Stomach (tissue), 9 donors: ENCODE data around the gene PANX1. TPM values are rescaled to one million over a fixed set of nuclear protein-coding genes. Genes with fewer than 3 reads are reported as not detected.

Experiments used
- DNase-seq, 2 donors: peaks; one replicate each; pipeline versions ENCODE4 v3.0.0 to v3.0.0-alpha.2; 2013 to 2019
- H3K27ac ChIP-seq, 5 donors: fragments of 200-600 bp in 4 of 5; sonication (generic) in 4 of 5; one replicate each; pipeline ENCODE4 v1.5.1; 2013 to 2019; ENCODE audit warnings: mild to moderate bottlenecking in 1 of 5, moderate library complexity in 1 of 5
- H3K27me3 ChIP-seq, 3 donors: fragments of 200-600 bp; sonication (generic); one replicate each; pipeline ENCODE4 v1.5.1; 2017 to 2019; ENCODE audit warnings: mixed run types in 1 of 3
- H3K36me3 ChIP-seq, 4 donors: fragments of 200-600 bp; sonication (generic); 1 replicate in 3 of 4; 2 replicates in 1 of 4; pipeline ENCODE4 v1.5.1; 2016 to 2019
- H3K4me1 ChIP-seq, 4 donors: fragments of 200-600 bp; sonication (generic); one replicate each; pipeline ENCODE4 v1.5.1; 2016 to 2019
- H3K4me3 ChIP-seq, 4 donors: fragments of 200-600 bp; sonication (generic) in 3 of 4; one replicate each; pipeline ENCODE4 v1.5.1; 2016 to 2019; ENCODE audit warnings: mild to moderate bottlenecking in 1 of 4
- H3K9me3 ChIP-seq, 4 donors: fragments of 200-600 bp; sonication (generic); one replicate each; pipeline ENCODE4 v1.5.1; 2016 to 2019
- CTCF ChIP-seq, 7 experiments: fragments of 450-650 bp in 4 of 7; fragments of 200-600 bp in 3 of 7; sonication (generic) in 3 of 7; IDR thresholded peaks; one replicate each; pipeline ENCODE4 v1.5.1; 2016 to 2019; ENCODE audit warnings: antibody characterized with exemption in 7 of 7, control low read depth in 2 of 7, mild to moderate bottlenecking in 1 of 7
- EP300 ChIP-seq: sonication (generic); formaldehyde crosslinking; IDR thresholded peaks from one replicate; pipeline ENCODE4 v1.6.1; 2017; ENCODE audit warnings: antibody characterized with exemption
- POLR2A ChIP-seq, 4 donors: fragments of 450-650 bp; IDR thresholded peaks; one replicate each; pipeline ENCODE4 v1.6.1; 2016; ENCODE audit warnings: antibody characterized with exemption in 4 of 4, control low read depth in 2 of 4, mild to moderate bottlenecking in 1 of 4, moderate library complexity in 1 of 4
- POLR2AphosphoS5 ChIP-seq, 3 donors: sonication (generic); formaldehyde crosslinking; IDR thresholded peaks; one replicate each; pipeline ENCODE4 v1.6.1; 2016; ENCODE audit warnings: antibody characterized with exemption in 3 of 3
- WGBS, 5 donors: extraction: QIAGEN DNeasy Blood & Tissue Kit in 3 of 5; methylation state at CpG; one replicate each; pipeline versions ENCODE4 v1.1.5 to v1.1.7; 2013 to 2018; 5-methylcytosine and 5-hydroxymethylcytosine counted together
- intact Hi-C: fragments of 100-400 bp; cut with DNase I; formaldehyde crosslinking; loops from one replicate; pipeline ENCODE4 v1.15.1; 2023; ENCODE audit warnings: low total_unique reads
- polyA plus RNA-seq, 3 donors: library from polyadenylated mRNA; stranded (reverse); fragments of 200-250 nt; gene quantifications; one replicate each; pipeline ENCODE4 v1.2.3, GENCODE V29; 2013
- total RNA-seq, 5 donors: library from RNA; depleted of rRNA; stranded (reverse); fragments of >200 nt; gene quantifications; one replicate each; pipeline versions ENCODE4 v1.1.0 to v1.2.3, GENCODE V29; 2014 to 2016
- donor health status: healthy with polysubstance abuse.
- donor health status: Bipolar disorder and iron deficiency.
- donor health status: healthy.

The PANX1 gene
- total and polyA plus RNA-seq, 8 donors: 1.2 to 41.1 (median 11.1) TPM

DNA sequence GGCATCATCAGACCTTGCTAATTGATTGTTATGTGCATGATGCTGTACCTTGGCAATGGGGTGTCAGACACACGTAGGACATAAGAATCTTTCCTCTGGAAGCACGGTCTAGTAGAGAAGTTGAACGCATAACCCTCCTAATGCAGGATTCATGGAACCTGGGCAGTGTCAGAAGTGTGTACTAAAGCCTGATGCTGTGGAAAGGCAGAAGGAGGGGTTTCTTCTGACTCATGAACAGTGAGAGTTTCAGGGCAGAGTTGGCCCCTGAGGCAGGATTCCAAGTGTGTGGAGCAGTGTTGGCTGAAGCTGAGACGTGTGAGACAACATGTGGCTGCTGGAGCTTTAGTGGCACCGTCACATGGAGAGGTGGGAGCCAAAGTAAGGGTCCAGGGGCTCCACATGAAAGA lies 3.5 kb downstream of the PANX1 start:
- 59 to 76% (median 72%) methylated on average over 5 of the region's 5 CpGs for WGBS, 5 donors
- Histone ChIP-seq H3K4me3 (no peak overlapping the region), H3K27ac (peak overlapping the region in 3 of 5 donors; percentile 94 to 98 (median 97)), H3K27me3 (no peaks in the 10 kb centered on the region), H3K4me1 (peaks cover 50 to 84% (median 66%) of the 10 kb centered on the region in 4 donors), H3K9me3 (no peaks in the 10 kb centered on the region), H3K36me3 (no peaks in the 10 kb centered on the region)
- TF ChIP-seq CTCF (IDR thresholded peaks at IDR 0.05) (no peak), POLR2AphosphoS5 (IDR thresholded peaks at IDR 0.05) (peak in 1 of 3 donors; percentile 52)
- intact Hi-C loops: no loop called here
- DNase-seq: peak in 1 of 2 donors; percentile 54

- Histone ChIP-seq H3K4me3 (no peak overlapping the region), H3K27ac (peak overlapping the region in 3 of 5 donors; percentile 94 to 98 (median 97)), H3K9me3 (no peaks in the 10 kb centered on the region), H3K4me1 (peaks cover 43 to 77% (median 61%) of the 10 kb centered on the region in 4 donors), H3K27me3 (no peaks in the 10 kb centered on the region), H3K36me3 (no peaks in the 10 kb centered on the region)
- intact Hi-C loops: no loop called here
- WGBS, 5 donors: 89 to 95% (median 91%) methylated on average over 3 to 4 of the region's 4 CpGs
- DNase-seq: no peak
- TF ChIP-seq POLR2AphosphoS5 (IDR thresholded peaks at IDR 0.05) (no peak), CTCF (IDR thresholded peaks at IDR 0.05) (no peak), POLR2A (IDR thresholded peaks at IDR 0.05) (no peak), EP300 (no peak)
These were observed 4.3 kb downstream of the PANX1 start for GRCh38 chr11:94132823-94133408.

DNA sequence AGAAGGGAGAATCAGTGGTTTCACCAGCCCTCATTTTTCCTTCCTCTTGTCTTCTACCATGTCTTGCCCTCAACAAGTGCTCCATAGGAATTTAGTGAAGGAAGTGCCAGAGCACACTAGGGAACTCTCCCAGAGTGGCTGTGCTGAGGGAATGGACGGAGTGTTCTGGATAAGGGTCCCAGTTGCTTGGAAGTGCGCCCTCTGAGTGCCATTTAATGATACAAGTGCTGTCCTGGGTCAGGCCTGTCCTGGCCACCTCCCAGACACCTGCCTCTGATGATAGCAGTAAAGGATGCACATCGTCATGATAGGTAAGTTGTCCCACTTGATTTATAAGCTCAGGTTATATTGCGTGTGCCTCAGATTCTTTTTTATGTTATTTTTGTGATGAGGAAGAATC lies 5.1 kb downstream of the PANX1 start:
- Histone ChIP-seq H3K4me1 (peaks cover 37 to 73% (median 59%) of the 10 kb centered on the region in 4 donors), H3K36me3 (no peaks in the 10 kb centered on the region), H3K27me3 (no peaks in the 10 kb centered on the region), H3K27ac (peak overlapping the region in 3 of 5 donors; percentile 85 to 98 (median 94)), H3K9me3 (no peaks in the 10 kb centered on the region), H3K4me3 (no peak overlapping the region)
- WGBS, 5 donors: 78 to 97% (median 94%) methylated on average over 4 of the region's 4 CpGs
- intact Hi-C loops: no loop called here
- TF ChIP-seq EP300: no peak
- TF ChIP-seq POLR2AphosphoS5 (IDR thresholded peaks at IDR 0.05): no peak
- TF ChIP-seq POLR2A (IDR thresholded peaks at IDR 0.05): no peak
- TF ChIP-seq CTCF (IDR thresholded peaks at IDR 0.05): no peak
- no peak for DNase-seq

DNA sequence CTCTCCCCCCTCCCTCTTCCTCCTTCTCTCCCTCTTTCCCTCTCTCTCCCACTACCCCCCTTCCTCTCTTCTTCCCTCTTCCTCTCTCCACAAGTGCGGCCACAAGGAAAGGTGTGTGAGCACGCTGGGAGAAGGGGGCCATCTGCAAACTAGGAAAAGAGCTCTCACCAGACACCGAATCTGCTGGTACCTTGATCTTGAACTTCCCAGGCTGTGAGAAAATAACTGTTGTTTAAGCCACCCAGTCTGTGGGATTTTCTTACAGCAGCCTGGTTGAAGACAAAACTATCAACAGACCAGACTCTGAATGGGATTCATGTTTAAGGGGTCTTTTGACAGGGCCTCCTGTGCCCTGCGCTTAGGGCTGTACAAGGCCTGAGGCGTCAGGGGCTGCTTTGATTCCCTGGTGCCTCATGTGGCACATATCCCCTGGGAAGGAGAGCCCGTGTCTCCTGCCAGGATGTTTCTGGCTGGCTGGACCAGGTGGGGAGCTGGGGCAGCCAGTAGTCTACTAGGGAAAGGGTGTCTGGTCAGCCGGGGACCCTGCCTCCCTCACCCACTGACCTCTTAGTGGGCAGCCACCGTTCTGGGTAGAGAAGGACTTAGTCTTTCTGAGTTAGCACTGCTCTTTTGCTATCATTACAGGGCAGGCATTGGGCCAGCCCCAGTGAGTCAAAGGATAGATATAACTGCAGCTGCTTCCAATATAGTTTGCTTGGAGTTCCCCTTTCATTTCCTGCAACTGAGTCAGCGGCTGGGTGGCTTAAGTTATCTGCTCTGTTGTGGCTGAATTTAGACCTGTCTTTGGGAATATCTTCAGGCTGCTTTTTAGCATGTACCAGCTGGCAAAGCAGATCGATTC lies 6.2 kb downstream of the PANX1 start:
- Histone ChIP-seq H3K27ac (peak overlapping the region; percentile 49 to 98 (median 85)), H3K36me3 (no peaks in the 10 kb centered on the region), H3K27me3 (no peaks in the 10 kb centered on the region), H3K9me3 (no peaks in the 10 kb centered on the region), H3K4me3 (no peak overlapping the region), H3K4me1 (peaks cover 39 to 74% (median 58%) of the 10 kb centered on the region in 4 donors)
- WGBS, 5 donors: 43 to 55% (median 49%) methylated on average over 9 to 10 of the region's 10 CpGs
- TF ChIP-seq POLR2A (IDR thresholded peaks at IDR 0.05) (no peak), POLR2AphosphoS5 (IDR thresholded peaks at IDR 0.05) (peak in 1 of 3 donors; percentile 69)
- intact Hi-C loops: no loop called here
- peak; percentile 64 to 70 for DNase-seq
